Measurements from ENCODE around the gene TTC23. TPM values are rescaled to one million over a fixed set of nuclear protein-coding genes. Genes with fewer than 3 reads are reported as not detected.
A peak's percentile ranks its signal among the peaks of the same experiment; 100 is the strongest.
"Not testable (repeated sequence)": the region's sequence is repeated elsewhere in the genome, so short reads cannot be mapped to it uniquely, and the experiment has no call there.

The TTC23 gene
- total RNA-seq, 2 donors from 2014 or later: 0.67 to 2.5 TPM

DNA sequence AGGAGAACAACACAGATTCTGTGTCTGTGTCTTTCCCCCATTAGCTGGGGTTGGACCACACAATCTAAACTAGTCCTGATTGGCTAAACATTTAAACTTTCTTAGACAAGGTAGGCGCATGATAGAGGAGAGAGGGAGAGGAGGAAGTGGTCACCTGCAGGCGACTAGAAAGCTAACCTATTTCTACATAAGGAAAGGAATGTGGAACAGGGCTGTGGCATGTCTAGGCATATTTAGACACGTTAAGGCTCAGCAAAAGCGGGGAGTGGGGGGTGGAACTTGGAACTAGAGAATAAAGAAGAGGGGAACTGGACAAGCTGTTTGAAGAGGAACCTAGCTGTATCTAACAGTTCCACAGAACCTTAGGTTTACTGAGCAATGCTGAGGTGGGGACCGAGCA is 14.7 kb upstream of the TTC23 start:
- no peaks in the 10 kb centered on the region for H3K9me3 Mint-ChIP-seq
- no peak for ATAC-seq (replicated peaks)
- H3K4me1 Mint-ChIP-seq: no peaks in the 10 kb centered on the region
- no peak overlapping the region for H3K27ac Mint-ChIP-seq
- no peak overlapping the region for H3K4me3 Mint-ChIP-seq
- H3K27me3 Mint-ChIP-seq: no peaks in the 10 kb centered on the region
- no peaks in the 10 kb centered on the region for H3K36me3 Mint-ChIP-seq (ENCODE audit: low read depth)

DNA sequence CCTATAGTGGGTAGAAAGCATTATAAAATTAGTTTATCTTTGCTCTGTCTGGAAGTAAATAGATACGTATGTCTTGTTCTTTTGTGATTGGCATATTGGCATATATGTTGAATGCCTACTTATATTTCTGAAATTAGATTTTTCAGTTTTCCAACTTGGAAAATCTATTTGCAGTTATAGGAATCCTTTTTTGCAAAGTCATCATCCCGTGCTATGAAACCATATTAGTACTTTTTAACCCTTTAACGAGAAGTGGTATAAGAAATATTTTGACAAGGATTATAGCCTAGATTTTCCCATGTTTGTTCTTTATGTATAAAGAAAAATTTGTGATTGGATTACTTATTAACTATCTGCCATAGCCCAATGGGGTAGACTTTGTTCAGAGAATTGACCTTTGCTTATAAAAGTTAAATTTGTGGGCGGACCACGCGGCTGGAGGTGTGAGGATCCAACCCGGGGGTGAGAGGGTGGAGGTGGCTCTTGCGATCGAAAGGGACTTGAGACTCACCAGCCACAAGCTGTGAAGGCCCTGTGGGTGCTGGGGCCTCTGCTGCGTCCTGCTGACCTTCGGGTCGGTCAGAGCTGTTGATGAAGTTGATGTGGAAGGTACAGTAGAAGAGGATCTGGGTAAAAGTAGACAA is 7.8 kb upstream of the TTC23 start:
- Mint-ChIP-seq H3K27ac (no peak overlapping the region), H3K9me3 (no peaks in the 10 kb centered on the region), H3K4me1 (peaks cover 14% of the 10 kb centered on the region), H3K4me3 (no peak overlapping the region), H3K27me3 (no peaks in the 10 kb centered on the region), H3K36me3 (ENCODE audit: low read depth) (peaks cover 23% of the 10 kb centered on the region)
- ATAC-seq (replicated peaks): no peak

DNA sequence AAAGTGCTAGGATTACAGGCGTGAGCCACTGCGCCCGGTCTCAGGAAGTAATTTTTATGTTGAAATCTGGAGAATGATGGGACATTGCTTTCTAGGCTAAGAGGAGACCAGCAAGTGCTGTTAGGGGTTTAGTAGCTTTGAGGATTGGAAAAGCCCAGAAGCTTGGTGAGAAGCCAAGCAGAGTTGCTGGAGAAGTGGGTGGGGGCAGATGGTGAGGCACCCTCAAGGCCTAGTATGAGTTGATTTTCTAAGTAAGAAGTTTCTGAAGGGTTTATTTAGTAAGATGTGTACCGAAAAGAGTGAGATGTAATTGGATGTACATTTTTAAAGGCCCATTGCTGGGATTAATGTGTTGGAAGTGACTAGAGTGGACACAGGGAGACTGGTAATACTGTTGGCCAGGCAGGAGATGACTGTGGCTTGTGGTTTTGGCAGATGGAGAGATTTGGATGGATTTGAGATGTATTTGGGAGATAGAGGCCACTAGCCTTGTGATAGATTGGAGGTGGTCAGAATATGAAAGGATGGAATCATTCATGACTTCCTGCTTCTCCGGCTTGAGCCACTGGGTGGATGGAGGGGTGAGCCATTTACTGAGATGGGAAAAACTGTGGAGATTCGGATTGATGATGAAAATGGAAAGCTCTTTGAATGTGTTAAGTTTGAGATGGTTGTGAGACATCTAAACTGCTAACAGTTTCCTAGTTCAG is 4.2 kb upstream of the TTC23 start:
- H3K27ac Mint-ChIP-seq: peak overlapping the region; percentile 73
- H3K36me3 Mint-ChIP-seq (ENCODE audit: low read depth): peaks cover 23% of the 10 kb centered on the region
- ATAC-seq (replicated peaks): peak; percentile 11

DNA sequence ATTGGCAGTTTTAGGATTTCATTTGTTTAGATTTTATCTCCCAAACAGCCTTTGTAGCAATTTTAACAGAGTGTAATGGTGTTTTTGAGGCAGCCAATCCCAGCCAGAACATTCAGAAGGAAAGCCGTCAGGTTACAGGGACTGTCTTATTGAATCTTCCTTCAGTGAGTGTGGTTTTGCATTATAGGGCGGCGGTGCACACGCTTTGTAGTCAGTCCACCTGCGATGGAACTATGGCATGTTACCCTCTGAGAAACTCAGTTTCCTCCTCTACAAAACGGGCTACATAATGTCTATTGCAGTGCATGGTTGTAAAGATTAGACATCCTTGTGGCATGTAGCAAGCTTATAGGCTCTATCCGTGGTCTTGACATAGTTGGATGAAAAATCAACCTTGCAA is 2.9 kb upstream of the TTC23 start:
- Mint-ChIP-seq H3K9me3 (no peaks in the 10 kb centered on the region), H3K27ac (peak overlapping the region; percentile 83), H3K27me3 (no peaks in the 10 kb centered on the region), H3K36me3 (ENCODE audit: low read depth) (peaks cover 18% of the 10 kb centered on the region), H3K4me3 (peak overlapping the region; percentile 90), H3K4me1 (peaks cover 17% of the 10 kb centered on the region)
- no peak for ATAC-seq (replicated peaks)

More for the DNA sequence above, 4.2 kb upstream of the TTC23 start:
- peak overlapping the region; percentile 90 for H3K4me3 Mint-ChIP-seq
- H3K4me1 Mint-ChIP-seq: peaks cover 17% of the 10 kb centered on the region
- no peaks in the 10 kb centered on the region for H3K9me3 Mint-ChIP-seq
- no peaks in the 10 kb centered on the region for H3K27me3 Mint-ChIP-seq

- peak; percentile 97 for ATAC-seq (replicated peaks)
- Mint-ChIP-seq H3K4me1 (peaks cover 17% of the 10 kb centered on the region), H3K9me3 (no peaks in the 10 kb centered on the region), H3K27me3 (no peaks in the 10 kb centered on the region), H3K4me3 (peak within 1 kb of the TSS; percentile 90), H3K27ac (peak within 1 kb of the TSS; percentile 83), H3K36me3 (ENCODE audit: low read depth) (peaks cover 6% of the 10 kb centered on the region)
These were observed 1.8 kb upstream of the TTC23 start, which contains the start of gene LRRC28 for GRCh38 chr15:99250857-99251841. LRRC28 (plus strand) TSS chr15:99251481; CDS start chr15:99255958, 4,477 bp downstream.

DNA sequence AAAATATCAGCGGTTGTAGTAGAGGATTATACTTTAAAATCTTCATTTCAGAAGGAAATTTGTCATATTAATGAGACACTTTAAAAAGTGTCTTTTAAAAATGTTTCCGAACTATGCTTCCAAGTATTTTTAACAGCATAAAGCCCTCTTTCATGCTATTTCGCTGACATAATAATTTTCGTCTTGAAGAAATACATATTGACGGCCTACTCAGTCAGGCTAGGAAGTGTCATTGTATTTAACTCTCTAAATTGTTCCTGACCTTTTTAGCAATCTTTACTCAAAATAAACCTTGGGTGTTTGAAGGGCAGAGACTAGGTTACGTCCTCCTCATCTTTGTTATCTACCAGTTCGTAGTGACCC is 1.1 kb upstream of the TTC23 start:
- Mint-ChIP-seq H3K9me3 (no peaks in the 10 kb centered on the region), H3K36me3 (ENCODE audit: low read depth) (no peaks in the 10 kb centered on the region), H3K4me3 (peak overlapping the region; percentile 90), H3K27ac (peak overlapping the region; percentile 81), H3K4me1 (peaks cover 17% of the 10 kb centered on the region), H3K27me3 (no peaks in the 10 kb centered on the region)
- ATAC-seq (replicated peaks): no peak

GRCh38 chr15:99250001-99250400 is 620 bp upstream of the TTC23 start:
- no peak for ATAC-seq (replicated peaks)
- Mint-ChIP-seq H3K36me3 (ENCODE audit: low read depth) (no peaks in the 10 kb centered on the region), H3K27ac (no peak overlapping the region), H3K4me3 (no peak overlapping the region), H3K9me3 (no peaks in the 10 kb centered on the region), H3K27me3 (no peaks in the 10 kb centered on the region), H3K4me1 (peaks cover 17% of the 10 kb centered on the region)

- Mint-ChIP-seq H3K36me3 (ENCODE audit: low read depth) (no peaks in the 10 kb centered on the region), H3K4me1 (peaks cover 10% of the 10 kb centered on the region), H3K27me3 (no peaks in the 10 kb centered on the region), H3K27ac (no peak overlapping the region), H3K9me3 (no peaks in the 10 kb centered on the region), H3K4me3 (no peak overlapping the region)
- no peak for ATAC-seq (replicated peaks)
These were observed 1.2 kb downstream of the TTC23 start for GRCh38 chr15:99248000-99248715.

DNA sequence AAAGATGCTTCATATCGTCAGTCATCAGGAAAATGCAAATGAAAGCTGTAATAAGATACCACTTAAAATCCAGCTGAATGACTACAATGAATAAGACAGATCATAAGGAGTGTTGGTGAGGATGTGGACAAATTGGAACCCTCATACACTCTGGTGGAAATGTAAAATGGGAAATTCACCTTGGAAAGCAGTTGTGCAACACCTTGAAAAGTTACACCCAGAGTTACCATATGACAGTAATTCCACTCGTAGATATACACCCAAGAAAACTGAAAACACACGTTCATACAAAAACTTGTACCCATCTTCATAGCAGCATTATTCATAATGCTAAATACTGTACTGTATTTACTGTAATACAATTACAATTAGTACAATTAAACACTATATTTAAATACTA is 2.3 kb downstream of the TTC23 start:
- Mint-ChIP-seq H3K4me1 (peaks cover 1% of the 10 kb centered on the region), H3K4me3 (no peak overlapping the region), H3K27me3 (no peaks in the 10 kb centered on the region), H3K36me3 (ENCODE audit: low read depth) (no peaks in the 10 kb centered on the region), H3K9me3 (no peaks in the 10 kb centered on the region), H3K27ac (no peak overlapping the region)
- no peak for ATAC-seq (replicated peaks)

- H3K9me3 Mint-ChIP-seq: no peaks in the 10 kb centered on the region
- H3K27ac Mint-ChIP-seq: no peak overlapping the region
- H3K4me1 Mint-ChIP-seq: no peaks in the 10 kb centered on the region
- H3K36me3 Mint-ChIP-seq (ENCODE audit: low read depth): no peaks in the 10 kb centered on the region
- no peak overlapping the region for H3K4me3 Mint-ChIP-seq
- no peak for ATAC-seq (replicated peaks)
- no peaks in the 10 kb centered on the region for H3K27me3 Mint-ChIP-seq
These were observed 5.1 kb downstream of the TTC23 start for GRCh38 chr15:99244306-99244705.

DNA sequence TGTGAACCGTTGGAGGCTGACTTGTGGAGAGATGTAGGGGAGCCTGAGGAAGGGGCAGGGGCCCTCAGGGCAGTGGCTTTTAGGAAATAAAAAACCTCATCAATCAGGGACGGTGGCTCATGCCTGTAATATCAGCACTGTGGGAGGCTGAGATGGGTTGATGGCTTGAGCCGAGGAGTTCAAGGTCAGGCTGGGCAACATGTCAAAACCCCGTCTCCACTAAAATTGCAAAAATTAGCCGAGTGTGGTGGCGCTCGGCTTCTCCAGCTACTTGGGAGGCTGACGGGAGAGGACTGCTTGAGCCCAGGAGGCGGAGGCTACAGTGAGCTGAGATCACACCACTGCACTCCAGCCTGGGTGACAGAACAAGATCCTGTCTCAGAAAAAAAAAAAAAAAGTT is 7.6 kb downstream of the TTC23 start:
- Mint-ChIP-seq H3K9me3 (no peaks in the 10 kb centered on the region), H3K4me1 (no peaks in the 10 kb centered on the region), H3K27ac (no peak overlapping the region), H3K36me3 (ENCODE audit: low read depth) (no peaks in the 10 kb centered on the region), H3K4me3 (no peak overlapping the region), H3K27me3 (peaks cover 4% of the 10 kb centered on the region)
- no peak for ATAC-seq (replicated peaks)

- Mint-ChIP-seq H3K36me3 (ENCODE audit: low read depth) (no peaks in the 10 kb centered on the region), H3K9me3 (no peaks in the 10 kb centered on the region), H3K4me1 (no peaks in the 10 kb centered on the region), H3K27ac (no peak overlapping the region), H3K27me3 (peaks cover 7% of the 10 kb centered on the region), H3K4me3 (no peak overlapping the region)
- ATAC-seq (replicated peaks): peak; percentile 74
These were observed 9.7 kb downstream of the TTC23 start for GRCh38 chr15:99239545-99240198.

- no peaks in the 10 kb centered on the region for H3K4me1 Mint-ChIP-seq
- no peak overlapping the region for H3K27ac Mint-ChIP-seq
- H3K9me3 Mint-ChIP-seq: no peaks in the 10 kb centered on the region
- H3K36me3 Mint-ChIP-seq (ENCODE audit: low read depth): no peaks in the 10 kb centered on the region
- no peak for ATAC-seq (replicated peaks)
- H3K4me3 Mint-ChIP-seq: no peak overlapping the region
- H3K27me3 Mint-ChIP-seq: peaks cover 7% of the 10 kb centered on the region
These were observed 10.5 kb downstream of the TTC23 start for GRCh38 chr15:99238849-99239248.

- not testable (repeated sequence) for H3K9me3 Mint-ChIP-seq, H3K27me3 Mint-ChIP-seq
These were observed 15.2 kb downstream of the TTC23 start for GRCh38 chr15:99234160-99234559.

More at GRCh38 chr15:99234160-99234559, 15.2 kb downstream of the TTC23 start:
- H3K4me1 Mint-ChIP-seq; H3K27ac Mint-ChIP-seq; ATAC-seq (replicated peaks); H3K4me3 Mint-ChIP-seq; H3K36me3 Mint-ChIP-seq (ENCODE audit: low read depth): not testable (repeated sequence)
